K562 (cell line): ENCODE results near the gene CISD2. TPM values are rescaled to one million over a fixed set of nuclear protein-coding genes. Genes with fewer than 3 reads are reported as not detected.

Experiments used
- ATAC-seq: fragments of 200-7000 bp; cut with Tn5 transposase; 3 replicates; pipeline ENCODE4 v1.9.1; 2020; ENCODE audit warnings: moderate library complexity
- BruUV-seq: library from RNA; stranded (reverse); fragments of 400-500 nt; replicated peaks from 2 replicates; lab custom pipeline; 2021; lab: Mats Ljungman, UMichigan
- CTCF ChIA-PET: fragments of 300-600 bp; formaldehyde crosslinking; extraction: SDS; loops from one replicate; lab custom pipeline; 2021; ENCODE audit warnings: low intra/inter-chr PET ratio; lab: Yijun Ruan, JAX
- POLR2A ChIA-PET: fragments of 300-600, 350-650 bp; sonication (Branson Sonifier 250); formaldehyde crosslinking; extraction: SDS; loops from one replicate; lab custom pipeline; 2021; ENCODE audit warnings: antibody characterized with exemption, inconsistent platforms; lab: Yijun Ruan, JAX
- DNase-seq, 4 experiments: peaks; one replicate each; pipeline versions ENCODE4 v3.0.0 to v3.0.0-alpha.2; 2011 to 2018; ENCODE audit warnings: low spot score in 3 of 4, mixed read lengths in 3 of 4; ENCODE audit errors: extremely low read depth in 1 of 4
- FAIRE-seq: peaks from 2 replicates; lab custom pipeline; 2011; peaks lifted over from hg19 to GRCh38; lab: Jason Lieb, UNC
- H2AFZ ChIP-seq: 2 replicates; pipeline ENCODE4 v1.6.0; 2011; ENCODE audit warnings: low read depth, low read length, control low read depth, inconsistent platforms
- H3K27ac ChIP-seq: fragments of 200-600 bp; 3 replicates; pipeline ENCODE4 v1.8.0; 2011; ENCODE audit warnings: low read depth, mild to moderate bottlenecking, control low read depth, inconsistent platforms, low read length, moderate library complexity, mixed read lengths; ENCODE audit errors: extremely low read depth
- H3K27me3 ChIP-seq, 2 experiments: fragments of 300-600 bp in 1 of 2; 2 replicates in 1 of 2; 3 replicates in 1 of 2; pipeline versions ENCODE4 v1.6.0 to v1.8.0; 2011; ENCODE audit warnings: inconsistent platforms in 2 of 2, low read length in 2 of 2, mild to moderate bottlenecking in 1 of 2, mixed read lengths in 1 of 2, moderate library complexity in 1 of 2; ENCODE audit not compliant: control insufficient read depth in 2 of 2, insufficient read depth in 2 of 2
- H3K36me3 ChIP-seq: fragments of 300-600 bp; 3 replicates; pipeline ENCODE4 v1.8.0; 2011; ENCODE audit warnings: mild to moderate bottlenecking, low read length, inconsistent platforms; ENCODE audit not compliant: control insufficient read depth, insufficient read depth
- H3K4me1 ChIP-seq, 2 experiments: fragments of 200-600 bp in 1 of 2; replicated peaks in 1 of 2; 2 replicates in 1 of 2; 3 replicates in 1 of 2; pipeline versions ENCODE4 v1.5.1 to v1.8.0; 2011; ENCODE audit warnings: inconsistent platforms in 2 of 2, low read length in 2 of 2, mild to moderate bottlenecking in 1 of 2, mixed read lengths in 1 of 2, moderate library complexity in 1 of 2; ENCODE audit not compliant: control insufficient read depth in 2 of 2, insufficient read depth in 2 of 2
- H3K4me2 ChIP-seq: 2 replicates; pipeline ENCODE4 v1.6.1; 2011; ENCODE audit warnings: low read length, control low read depth, inconsistent platforms, mixed read lengths; ENCODE audit not compliant: insufficient read depth
- H3K4me3 ChIP-seq: fragments of 200-600 bp; sonication (generic), shearing (Covaris generic); 2 replicates; pipeline ENCODE4 v1.5.1; 2016; ENCODE audit warnings: control low read depth, inconsistent platforms
- H3K79me2 ChIP-seq: fragments of 200-600 bp; 3 replicates; pipeline ENCODE4 v1.8.0; 2011; ENCODE audit warnings: low read length, inconsistent platforms; ENCODE audit not compliant: control insufficient read depth, insufficient read depth
- H3K9ac ChIP-seq, 2 experiments: 2 replicates each; pipeline versions ENCODE4 v1.6.0 to v1.6.1; 2011; ENCODE audit warnings: low read depth in 2 of 2, low read length in 2 of 2, control low read depth in 1 of 2, inconsistent platforms in 1 of 2, mild to moderate bottlenecking in 1 of 2, mixed read lengths in 1 of 2; ENCODE audit not compliant: insufficient read depth in 1 of 2
- H3K9me1 ChIP-seq: one replicate; pipeline ENCODE4 v1.6.0; 2011; ENCODE audit warnings: inconsistent platforms, mild to moderate bottlenecking, low read length, moderate library complexity; ENCODE audit not compliant: control insufficient read depth, insufficient read depth
- H3K9me3 ChIP-seq: replicated peaks from 2 replicates; pipeline ENCODE4 v1.5.1; 2011; ENCODE audit warnings: low read depth, low read length, inconsistent platforms; ENCODE audit not compliant: control insufficient read depth, insufficient read depth
- H4K20me1 ChIP-seq: replicated peaks from 2 replicates; pipeline ENCODE4 v1.6.1; 2011; ENCODE audit warnings: low read length, inconsistent platforms, mixed read lengths; ENCODE audit not compliant: control insufficient read depth, insufficient read depth
- ADNP ChIP-seq: fragments of 200-800 bp; sonication (Bioruptor generic); IDR thresholded peaks from 2 replicates; pipeline ENCODE4 v1.6.1; 2016; ENCODE audit warnings: missing genetic modification characterization, missing compliant biosample characterization
- BCOR ChIP-seq: fragments of 450-650 bp; IDR thresholded peaks from 2 replicates; pipeline ENCODE4 v1.6.1; 2016
- CEBPB ChIP-seq: fragments of 450-650 bp; IDR thresholded peaks from 2 replicates; pipeline ENCODE4 v1.6.1; 2016; ENCODE audit warnings: missing genetic modification characterization, missing compliant biosample characterization
- FUS ChIP-seq: fragments of 200-400 bp; formaldehyde crosslinking; optimal IDR thresholded peaks from 2 replicates; pipeline ENCODE3; 2017; ENCODE audit warnings: low read depth, low read length
- HSF4 ChIP-seq: fragments of 250-450 bp; sonication (Bioruptor Pico); IDR thresholded peaks from 2 replicates; pipeline ENCODE4 v2.1.2; 2022; ENCODE audit warnings: mild to moderate bottlenecking, moderate library complexity, borderline replicate concordance
- NFXL1 ChIP-seq: fragments of 450-650 bp; formaldehyde crosslinking; IDR thresholded peaks from 2 replicates; pipeline ENCODE4 v1.4.0; 2021; ENCODE audit warnings: mild to moderate bottlenecking
- PRPF4 ChIP-seq: fragments of 200-400 bp; formaldehyde crosslinking; IDR thresholded peaks from one replicate; pipeline ENCODE4 v1.6.1; 2017; ENCODE audit warnings: low read length, low read depth, mild to moderate bottlenecking; ENCODE audit not compliant: insufficient read depth, poor library complexity, severe bottlenecking
- TAF1 ChIP-seq: IDR thresholded peaks from 2 replicates; pipeline ENCODE4 v1.6.1; 2011; ENCODE audit warnings: mild to moderate bottlenecking, low read length, moderate library complexity; ENCODE audit not compliant: insufficient read depth, control insufficient read depth, severe bottlenecking; ENCODE audit errors: extremely low read depth
- XRCC3 ChIP-seq: fragments of 450-650 bp; IDR thresholded peaks from 2 replicates; pipeline ENCODE4 v1.6.1; 2017; ENCODE audit warnings: mild to moderate bottlenecking, moderate library complexity
- ZC3H8 ChIP-seq: fragments of 450-650 bp; IDR thresholded peaks from 2 replicates; pipeline ENCODE4 v1.6.1; 2017
- ZFP30 ChIP-seq: fragments of 250-450 bp; sonication (Bioruptor Pico); IDR thresholded peaks from 2 replicates; pipeline ENCODE4 v1.8.0; 2022; ENCODE audit warnings: moderate library complexity, mild to moderate bottlenecking, inconsistent platforms, borderline replicate concordance
- ZKSCAN8 ChIP-seq: fragments of 200-800 bp; sonication (Bioruptor generic); IDR thresholded peaks from 2 replicates; pipeline ENCODE4 v1.6.1; 2016; ENCODE audit warnings: missing genetic modification characterization, missing compliant biosample characterization
- ZNF239 ChIP-seq: fragments of 250-450 bp; sonication (Bioruptor Pico); IDR thresholded peaks from 2 replicates; pipeline ENCODE4 v1.4.0; 2020; ENCODE audit warnings: mild to moderate bottlenecking
- ZNF274 ChIP-seq: IDR thresholded peaks from 2 replicates; pipeline ENCODE4 v1.6.1; 2011; ENCODE audit warnings: low read depth, mild to moderate bottlenecking, low read length, moderate library complexity, borderline replicate concordance
- ZNF75A ChIP-seq: fragments of 450-650 bp; formaldehyde crosslinking; IDR thresholded peaks from 2 replicates; pipeline ENCODE4 v1.4.0; 2020; ENCODE audit warnings: mild to moderate bottlenecking
- ZNF77 ChIP-seq: fragments of 250-450 bp; sonication (Bioruptor Pico); IDR thresholded peaks from 2 replicates; pipeline ENCODE4 v1.5.0; 2020
- WGBS: fragments of 100-300 bp; shearing (Covaris generic); methylation state at CpG from one replicate; pipeline ENCODE4 v1.1.6; 2016; ENCODE audit warnings: low coverage, mixed read lengths; ENCODE audit not compliant: insufficient coverage; ENCODE audit errors: missing lambda C conversion rate; 5-methylcytosine and 5-hydroxymethylcytosine counted together
- in situ Hi-C: fragments of 300-500 bp; cut with MboI; formaldehyde crosslinking; loops from 4 replicates; pipeline ENCODE4 v1.15.0; 2018; ENCODE audit warnings: inconsistent platforms, mixed read lengths
- intact Hi-C: fragments of 100-400 bp; cut with micrococcal nuclease; formaldehyde crosslinking; loops from 2 replicates; pipeline ENCODE4 v1.14.2; 2022
- polyA plus RNA-seq, 8 experiments: library from polyadenylated mRNA; depleted of rRNA in 4 of 8; stranded (reverse) in 5 of 8; unstranded in 3 of 8; fragments of >200 nt; fragmentation: Nextera tagmentation in 2 of 8; fragmentation: Illumina TruSeq in 1 of 8; extraction: Ambion mirVana in 2 of 8; extraction: Trizol in 1 of 8; gene quantifications; 2 replicates each; pipeline versions ENCODE4 v1.2.1 to v1.2.3, GENCODE V29; 2011 to 2014; ENCODE audit warnings: inconsistent platforms in 1 of 8, missing spikeins in 1 of 8
- total RNA-seq, 7 experiments: library from RNA; depleted of rRNA in 6 of 7; stranded (reverse); fragments of >200 nt in 6 of 7; fragmentation: Illumina TruSeq in 2 of 7; extraction: Trizol in 2 of 7; gene quantifications; 2 replicates each; pipeline versions ENCODE4 v1.2.1 to v1.2.3, GENCODE V29; 2011 to 2021; ENCODE audit warnings: low replicate concordance in 1 of 7
- TF ChIP-seq, protein P1 (sequence below): fragments of 200-800 bp; sonication (Bioruptor generic); IDR thresholded peaks from 2 replicates; pipeline ENCODE4 v1.6.1; 2017; ENCODE audit warnings: missing genetic modification characterization, missing compliant biosample characterization
- TF ChIP-seq, protein P2 (sequence below): fragments of 450-650 bp; IDR thresholded peaks from 2 replicates; pipeline ENCODE4 v1.6.1; 2018; ENCODE audit not compliant: partially characterized antibody

Gene CISD2
- total and polyA plus RNA-seq, 9 of the 15 experiments (the other 6 are each of a cell fraction or from before 2014, with no cell fraction given): 37.8 to 91.4 (median 59.8) TPM

DNA sequence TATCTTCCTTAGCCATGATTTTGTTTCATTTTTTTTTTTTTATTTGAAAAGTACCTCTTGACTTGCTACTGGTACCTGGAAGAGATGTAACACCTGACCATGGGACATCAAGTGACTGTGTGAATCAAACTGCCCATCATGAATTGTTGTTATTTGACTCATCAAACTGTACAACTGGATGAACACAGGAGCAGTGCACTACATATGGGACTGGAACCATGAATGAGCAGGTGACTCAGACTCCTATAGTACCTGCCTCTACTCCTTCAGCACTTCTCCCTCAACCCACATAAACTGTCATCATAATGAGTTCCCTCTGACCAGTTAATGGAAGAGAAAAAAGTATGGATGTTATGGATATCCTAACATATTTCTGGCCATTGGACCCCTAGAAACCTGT lies 25.5 kb upstream of the CISD2 start (continued):
- TF ChIP-seq ZFP30: no peak
- TF ChIP-seq, protein P1, sequence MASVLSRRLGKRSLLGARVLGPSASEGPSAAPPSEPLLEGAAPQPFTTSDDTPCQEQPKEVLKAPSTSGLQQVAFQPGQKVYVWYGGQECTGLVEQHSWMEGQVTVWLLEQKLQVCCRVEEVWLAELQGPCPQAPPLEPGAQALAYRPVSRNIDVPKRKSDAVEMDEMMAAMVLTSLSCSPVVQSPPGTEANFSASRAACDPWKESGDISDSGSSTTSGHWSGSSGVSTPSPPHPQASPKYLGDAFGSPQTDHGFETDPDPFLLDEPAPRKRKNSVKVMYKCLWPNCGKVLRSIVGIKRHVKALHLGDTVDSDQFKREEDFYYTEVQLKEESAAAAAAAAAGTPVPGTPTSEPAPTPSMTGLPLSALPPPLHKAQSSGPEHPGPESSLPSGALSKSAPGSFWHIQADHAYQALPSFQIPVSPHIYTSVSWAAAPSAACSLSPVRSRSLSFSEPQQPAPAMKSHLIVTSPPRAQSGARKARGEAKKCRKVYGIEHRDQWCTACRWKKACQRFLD (CRISPR knock-in tag): no peak
- no peak for TF ChIP-seq ZC3H8
- TF ChIP-seq ZNF77 (CRISPR knock-in tag): no peak
- no peak for TF ChIP-seq TAF1

DNA sequence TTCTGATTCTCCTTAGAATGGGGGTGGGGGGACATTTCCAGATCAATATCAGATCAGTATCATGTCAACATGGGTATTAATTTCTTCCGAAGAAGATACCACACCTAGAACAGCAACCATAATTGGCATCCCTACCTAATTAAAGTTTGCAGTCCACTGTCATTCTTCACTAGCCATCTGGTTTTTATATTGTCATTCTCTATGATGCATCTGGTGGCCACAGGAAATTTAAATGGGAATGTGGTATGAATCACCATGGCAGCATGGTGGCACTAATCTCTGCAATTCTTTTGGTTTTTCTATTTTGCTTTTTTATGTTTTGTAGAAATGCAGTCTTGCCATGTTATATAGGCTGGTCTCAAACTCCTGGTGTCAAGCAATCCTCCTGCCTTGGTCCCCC lies 24.9 kb upstream of the CISD2 start:
- H3K9me3 ChIP-seq: no peaks in the 10 kb centered on the region
- no peaks in the 10 kb centered on the region for H3K4me1 ChIP-seq
- intact Hi-C loops (no loop called here), in situ Hi-C loops (no loop called here)
- H3K36me3 ChIP-seq: peaks cover 3% of the 10 kb centered on the region; the same call in 1 of the 3 replicates
- H3K9ac ChIP-seq: no peak overlapping the region
- no peak overlapping the region for H2AFZ ChIP-seq
- no peaks in the 10 kb centered on the region; the same call in 1 of the 3 replicates for H3K79me2 ChIP-seq
- no peak for ATAC-seq
- no peak overlapping the region for H3K27ac ChIP-seq
- 67% methylated on average over 1 of the region's 1 CpG for WGBS
- no peak overlapping the region for H3K4me3 ChIP-seq
- POLR2A ChIA-PET: no interaction called here
- DNase-seq: no peak
- FAIRE-seq: no peak
- H3K27me3 ChIP-seq: no peaks in the 10 kb centered on the region
- H4K20me1 ChIP-seq: no peaks in the 10 kb centered on the region
- no peak overlapping the region for H3K4me2 ChIP-seq
- CTCF ChIA-PET: no interaction called here
- no TSS peak for BruUV-seq
- H3K9me1 ChIP-seq: no peaks in the 10 kb centered on the region
- TF ChIP-seq ZKSCAN8 (CRISPR knock-in tag) (no peak), XRCC3 (no peak), ZNF274 (no peak), ADNP (tag) (no peak), ZNF239 (CRISPR knock-in tag) (no peak), ZNF75A (CRISPR knock-in tag) (no peak), BCOR (no peak), CEBPB (no peak), NFXL1 (CRISPR knock-in tag) (no peak), PRPF4 (no peak), FUS (no peak), HSF4 (CRISPR knock-in tag) (no peak)
- TF ChIP-seq, protein P2, sequence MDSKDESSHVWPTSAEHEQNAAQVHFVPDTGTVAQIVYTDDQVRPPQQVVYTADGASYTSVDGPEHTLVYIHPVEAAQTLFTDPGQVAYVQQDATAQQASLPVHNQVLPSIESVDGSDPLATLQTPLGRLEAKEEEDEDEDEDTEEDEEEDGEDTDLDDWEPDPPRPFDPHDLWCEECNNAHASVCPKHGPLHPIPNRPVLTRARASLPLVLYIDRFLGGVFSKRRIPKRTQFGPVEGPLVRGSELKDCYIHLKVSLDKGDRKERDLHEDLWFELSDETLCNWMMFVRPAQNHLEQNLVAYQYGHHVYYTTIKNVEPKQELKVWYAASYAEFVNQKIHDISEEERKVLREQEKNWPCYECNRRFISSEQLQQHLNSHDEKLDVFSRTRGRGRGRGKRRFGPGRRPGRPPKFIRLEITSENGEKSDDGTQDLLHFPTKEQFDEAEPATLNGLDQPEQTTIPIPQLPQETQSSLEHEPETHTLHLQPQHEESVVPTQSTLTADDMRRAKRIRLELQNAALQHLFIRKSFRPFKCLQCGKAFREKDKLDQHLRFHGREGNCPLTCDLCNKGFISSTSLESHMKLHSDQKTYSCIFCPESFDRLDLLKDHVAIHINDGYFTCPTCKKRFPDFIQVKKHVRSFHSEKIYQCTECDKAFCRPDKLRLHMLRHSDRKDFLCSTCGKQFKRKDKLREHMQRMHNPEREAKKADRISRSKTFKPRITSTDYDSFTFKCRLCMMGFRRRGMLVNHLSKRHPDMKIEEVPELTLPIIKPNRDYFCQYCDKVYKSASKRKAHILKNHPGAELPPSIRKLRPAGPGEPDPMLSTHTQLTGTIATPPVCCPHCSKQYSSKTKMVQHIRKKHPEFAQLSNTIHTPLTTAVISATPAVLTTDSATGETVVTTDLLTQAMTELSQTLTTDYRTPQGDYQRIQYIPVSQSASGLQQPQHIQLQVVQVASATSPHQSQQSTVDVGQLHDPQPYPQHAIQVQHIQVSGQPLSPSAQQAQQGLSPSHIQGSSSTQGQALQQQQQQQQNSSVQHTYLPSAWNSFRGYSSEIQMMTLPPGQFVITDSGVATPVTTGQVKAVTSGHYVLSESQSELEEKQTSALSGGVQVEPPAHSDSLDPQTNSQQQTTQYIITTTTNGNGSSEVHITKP: no peak
